Tongue (tissue), 2 donors: ENCODE data around the gene SLC39A5. TPM values are rescaled to one million over a fixed set of nuclear protein-coding genes. Genes with fewer than 3 reads are reported as not detected.
"Not testable (repeated sequence)": the region's sequence is repeated elsewhere in the genome, so short reads cannot be mapped to it uniquely, and the experiment has no call there.

Experiments used
- DNase-seq: peaks from one replicate; pipeline ENCODE4 v3.0.0-alpha.2; 2015
- total RNA-seq: library from RNA; depleted of rRNA; stranded (reverse); fragments of >200 nt; gene quantifications from one replicate; pipeline ENCODE4 v1.2.3, GENCODE V29; 2014

SLC39A5 gene
- total RNA-seq, 1 donor from 2014 or later = 0.31 TPM

DNA sequence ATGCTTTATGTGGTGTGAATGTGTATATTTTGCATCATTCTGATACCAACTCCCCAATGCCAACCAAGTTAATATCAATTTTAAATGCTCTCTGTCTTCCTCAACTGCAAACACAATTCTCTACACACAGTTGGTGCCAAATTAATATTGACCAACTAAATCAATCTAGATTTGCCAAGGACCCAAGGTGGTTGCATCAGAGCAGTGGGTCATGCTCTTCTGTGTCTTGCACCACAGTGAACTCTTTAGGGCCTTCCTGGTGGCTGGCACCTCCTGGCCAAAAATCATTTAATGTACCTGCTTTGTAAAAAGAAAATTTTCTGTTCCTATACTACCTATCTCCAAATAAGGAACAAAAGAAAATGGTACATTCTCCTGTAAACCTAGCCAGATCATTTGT, 51.0 kb downstream of the SLC39A5 start:
- DNase-seq = no peak

DNA sequence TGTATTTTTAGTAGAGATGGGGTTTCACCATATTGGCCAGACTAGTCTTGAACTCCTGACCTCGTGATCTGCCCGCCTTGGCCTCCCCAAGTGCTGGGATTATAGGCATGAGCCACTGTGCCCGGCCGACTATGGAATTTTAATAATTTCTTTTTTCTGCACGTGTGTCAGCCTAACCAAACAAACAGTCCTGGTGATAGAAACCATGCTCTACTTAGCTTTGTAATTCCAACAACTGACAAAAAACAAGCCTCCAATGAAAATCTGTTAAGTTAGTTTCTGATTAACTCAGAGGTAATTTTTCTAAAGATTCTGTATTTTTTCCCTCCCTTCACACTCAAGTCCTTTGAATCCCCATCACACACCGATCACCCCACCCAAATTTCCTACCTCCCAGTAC, 52.2 kb downstream of the SLC39A5 start:
- DNase-seq = no peak

DNA sequence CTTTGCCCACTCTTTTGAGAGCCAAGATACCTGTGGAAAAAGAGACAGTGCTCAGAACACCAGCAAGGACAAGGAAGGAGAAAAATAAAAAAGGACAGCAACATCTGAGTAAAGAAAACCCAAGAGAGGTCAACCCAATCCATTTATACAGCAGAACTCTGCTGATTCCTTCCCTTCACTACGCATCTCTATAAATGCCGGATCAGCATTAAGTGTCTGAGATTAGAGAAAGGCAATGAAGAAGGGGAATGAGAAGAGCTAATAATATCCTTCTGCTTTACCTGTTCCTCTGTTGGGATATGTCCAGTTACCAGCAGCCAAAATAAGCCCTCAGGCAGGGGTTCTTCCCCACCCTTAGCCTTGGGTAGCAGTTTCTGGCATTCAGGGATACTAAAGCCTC, 52.7 kb downstream of the SLC39A5 start:
- no peak for DNase-seq

DNA sequence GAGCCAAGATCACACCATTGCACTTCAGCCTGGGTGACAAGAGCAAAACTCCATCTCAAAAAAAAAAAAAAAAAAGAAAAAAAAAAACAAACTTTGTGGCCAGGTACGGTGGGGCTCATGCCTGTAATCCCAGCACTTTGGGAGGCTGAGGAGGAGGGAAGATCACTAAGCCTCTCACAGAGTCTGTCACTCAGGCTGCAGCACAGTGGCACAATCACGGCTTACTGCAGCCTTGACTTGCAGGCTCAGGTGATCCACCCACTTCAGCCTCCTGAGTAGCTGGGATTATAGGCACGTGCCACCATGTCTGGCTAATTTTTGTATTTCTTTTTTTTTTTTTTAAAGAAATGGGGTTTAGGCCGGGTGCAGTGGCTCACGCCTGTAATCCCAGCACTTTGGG, 54.4 kb downstream of the SLC39A5 start:
- DNase-seq = not testable (repeated sequence)

DNA sequence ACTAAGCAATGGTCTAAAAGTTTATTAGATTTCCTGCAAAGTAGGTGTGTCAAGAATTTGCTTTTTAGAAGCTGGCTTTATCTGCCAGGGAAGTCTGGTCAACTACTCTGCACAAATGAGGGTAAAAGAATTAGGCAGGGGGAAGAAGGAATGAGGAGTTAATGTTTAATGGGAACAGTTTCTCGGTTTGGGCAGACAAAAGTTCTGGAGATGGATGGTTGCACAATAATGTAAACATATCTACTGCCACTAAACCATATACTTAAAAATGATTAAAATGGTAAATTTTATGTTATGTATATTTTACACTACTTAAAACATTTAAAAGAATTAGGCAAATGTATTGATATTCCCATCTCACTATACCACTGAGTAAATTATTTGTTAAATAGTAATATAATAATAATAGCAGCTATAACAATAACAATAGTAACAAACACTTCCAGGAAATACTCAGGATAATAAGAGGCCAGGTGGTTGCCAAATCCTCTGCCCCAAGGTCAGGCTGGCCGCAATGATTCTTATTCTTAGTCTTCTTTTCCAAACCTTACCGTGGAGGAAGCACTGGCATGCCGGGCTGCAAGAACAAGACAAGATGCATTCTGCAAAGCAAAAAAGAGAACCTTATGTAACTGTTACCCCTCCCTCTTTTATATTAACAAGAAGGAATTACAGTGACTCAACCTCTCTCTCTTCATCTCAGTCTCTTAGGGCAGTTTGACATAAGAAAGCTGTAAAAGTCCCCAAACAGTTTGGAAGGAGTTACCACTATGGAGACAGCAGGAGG, 56.4 kb downstream of the SLC39A5 start:
- no peak for DNase-seq

Other genes with a start within 250 kb of the SLC39A5 start
- 11.1 TPM for gene SUOX, start 232.8 kb upstream of the SLC39A5 start, total RNA-seq
- 7.3 TPM for gene IKZF4, start 209.0 kb upstream of the SLC39A5 start, total RNA-seq
- 541 TPM for gene RPS26, start 188.1 kb upstream of the SLC39A5 start, total RNA-seq
- 147 TPM for gene ERBB3, start 149.9 kb upstream of the SLC39A5 start, total RNA-seq
- gene PA2G4, start 125.5 kb upstream of the SLC39A5 start, total RNA-seq = 98.1 TPM
- 1,420 TPM for gene RPL41, start 113.4 kb upstream of the SLC39A5 start, total RNA-seq
- 5.6 TPM for gene ZC3H10, start 111.8 kb upstream of the SLC39A5 start, total RNA-seq
- 152 TPM for gene ESYT1, start 101.8 kb upstream of the SLC39A5 start, total RNA-seq
- 136 TPM for gene MYL6B, start 77.5 kb upstream of the SLC39A5 start, total RNA-seq
- gene MYL6, start 71.7 kb upstream of the SLC39A5 start, total RNA-seq = 707 TPM
- 49.0 TPM for gene SMARCC2, start 40.6 kb upstream of the SLC39A5 start, total RNA-seq
- gene RNF41, start 8.1 kb upstream of the SLC39A5 start, total RNA-seq = 70.3 TPM
- gene NABP2, start 5.7 kb upstream of the SLC39A5 start, total RNA-seq = 18.2 TPM
- 19.3 TPM for gene ANKRD52, start 28.3 kb downstream of the SLC39A5 start, total RNA-seq
- gene COQ10A, start 36.9 kb downstream of the SLC39A5 start, total RNA-seq = 49.6 TPM
- gene CS, start 70.3 kb downstream of the SLC39A5 start, total RNA-seq = 235 TPM
- 45.9 TPM for gene CNPY2, start 85.9 kb downstream of the SLC39A5 start, total RNA-seq
- 60.4 TPM for gene PAN2, start 103.9 kb downstream of the SLC39A5 start, total RNA-seq
- gene IL23A, start 108.8 kb downstream of the SLC39A5 start, total RNA-seq = not detected
- gene STAT2, start 130.1 kb downstream of the SLC39A5 start, total RNA-seq = 74.5 TPM
- not detected for gene APOF, start 132.8 kb downstream of the SLC39A5 start, total RNA-seq
- 10.5 TPM for gene TIMELESS, start 219.4 kb downstream of the SLC39A5 start, total RNA-seq
- not detected for gene MIP, start 224.6 kb downstream of the SLC39A5 start, total RNA-seq
- gene SPRYD4, start 238.5 kb downstream of the SLC39A5 start, total RNA-seq = 2.1 TPM